ENCODE data around the gene PLRG1. TPM values are rescaled to one million over a fixed set of nuclear protein-coding genes. Genes with fewer than 3 reads are reported as not detected.

Gene PLRG1
- total and polyA plus RNA-seq, 4 donors, result 27.2 to 51.5 (median 29.9) TPM

- no peak for DNase-seq (ENCODE audit: low spot score)
- H3K4me3 ChIP-seq (ENCODE audit: low read depth in 1 of 3, low read length in 3 of 3), result peak overlapping the region in 1 of 3 donors; percentile 5
- no peaks in the 10 kb centered on the region for H3K36me3 ChIP-seq (ENCODE audit: control insufficient read depth in 4 of 4, insufficient read depth in 3 of 4, low read depth in 1 of 4, low read length in 3 of 4)
- TF ChIP-seq RAD21 (IDR thresholded peaks at IDR 0.05) (peak; percentile 31 to 57), HNF4A (conservative IDR thresholded peaks at IDR 0.05) (peak; percentile 77 to 78), ZBTB33 (IDR thresholded peaks at IDR 0.05) (peak; percentile 64), ATF3 (IDR thresholded peaks at IDR 0.05) (peak; percentile 79), TAF1 (conservative IDR thresholded peaks at IDR 0.05) (no peak), YY1 (IDR thresholded peaks at IDR 0.05) (peak; percentile 78), HNF4G (IDR thresholded peaks at IDR 0.05) (peak; percentile 37), SP1 (IDR thresholded peaks at IDR 0.05) (peak; percentile 91), GABPA (IDR thresholded peaks at IDR 0.05 in 1 of 2, conservative IDR thresholded peaks at IDR 0.05 in 1 of 2) (no peak), CTCF (IDR thresholded peaks at IDR 0.05; ENCODE audit: low read depth, low read length, missing input control) (no peak), FOXA1 (IDR thresholded peaks at IDR 0.05) (peak; percentile 62), RXRA (IDR thresholded peaks at IDR 0.05) (peak; percentile 96 to 99), NR2F2 (IDR thresholded peaks at IDR 0.05) (peak; percentile 77), JUND (IDR thresholded peaks at IDR 0.05) (peak; percentile 84 to 88), FOXA2 (IDR thresholded peaks at IDR 0.05) (peak; percentile 67), EGR1 (IDR thresholded peaks at IDR 0.05; ENCODE audit: low read depth in 2 of 2) (peak; percentile 49 to 54)
- TF ChIP-seq, protein P1, sequence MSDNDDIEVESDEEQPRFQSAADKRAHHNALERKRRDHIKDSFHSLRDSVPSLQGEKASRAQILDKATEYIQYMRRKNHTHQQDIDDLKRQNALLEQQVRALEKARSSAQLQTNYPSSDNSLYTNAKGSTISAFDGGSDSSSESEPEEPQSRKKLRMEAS (IDR thresholded peaks at IDR 0.05), result peak; percentile 70
- TF ChIP-seq, protein P2, sequence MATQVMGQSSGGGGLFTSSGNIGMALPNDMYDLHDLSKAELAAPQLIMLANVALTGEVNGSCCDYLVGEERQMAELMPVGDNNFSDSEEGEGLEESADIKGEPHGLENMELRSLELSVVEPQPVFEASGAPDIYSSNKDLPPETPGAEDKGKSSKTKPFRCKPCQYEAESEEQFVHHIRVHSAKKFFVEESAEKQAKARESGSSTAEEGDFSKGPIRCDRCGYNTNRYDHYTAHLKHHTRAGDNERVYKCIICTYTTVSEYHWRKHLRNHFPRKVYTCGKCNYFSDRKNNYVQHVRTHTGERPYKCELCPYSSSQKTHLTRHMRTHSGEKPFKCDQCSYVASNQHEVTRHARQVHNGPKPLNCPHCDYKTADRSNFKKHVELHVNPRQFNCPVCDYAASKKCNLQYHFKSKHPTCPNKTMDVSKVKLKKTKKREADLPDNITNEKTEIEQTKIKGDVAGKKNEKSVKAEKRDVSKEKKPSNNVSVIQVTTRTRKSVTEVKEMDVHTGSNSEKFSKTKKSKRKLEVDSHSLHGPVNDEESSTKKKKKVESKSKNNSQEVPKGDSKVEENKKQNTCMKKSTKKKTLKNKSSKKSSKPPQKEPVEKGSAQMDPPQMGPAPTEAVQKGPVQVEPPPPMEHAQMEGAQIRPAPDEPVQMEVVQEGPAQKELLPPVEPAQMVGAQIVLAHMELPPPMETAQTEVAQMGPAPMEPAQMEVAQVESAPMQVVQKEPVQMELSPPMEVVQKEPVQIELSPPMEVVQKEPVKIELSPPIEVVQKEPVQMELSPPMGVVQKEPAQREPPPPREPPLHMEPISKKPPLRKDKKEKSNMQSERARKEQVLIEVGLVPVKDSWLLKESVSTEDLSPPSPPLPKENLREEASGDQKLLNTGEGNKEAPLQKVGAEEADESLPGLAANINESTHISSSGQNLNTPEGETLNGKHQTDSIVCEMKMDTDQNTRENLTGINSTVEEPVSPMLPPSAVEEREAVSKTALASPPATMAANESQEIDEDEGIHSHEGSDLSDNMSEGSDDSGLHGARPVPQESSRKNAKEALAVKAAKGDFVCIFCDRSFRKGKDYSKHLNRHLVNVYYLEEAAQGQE (IDR thresholded peaks at IDR 0.05), result peak; percentile 62
- H3K9ac ChIP-seq (ENCODE audit: low read depth in 1 of 2, low read length in 2 of 2), result no peak overlapping the region
- 45% methylated on average over 2 of the region's 2 CpGs for WGBS
- H3K27ac ChIP-seq (ENCODE audit: low read depth in 1 of 2, low read length in 2 of 2), result peak overlapping the region; percentile 56 to 75
- peaks cover 1 to 22% (median 20%) of the 10 kb centered on the region in 4 donors for H3K4me1 ChIP-seq (ENCODE audit: control insufficient read depth in 4 of 4, insufficient read depth in 4 of 4, low read length in 3 of 4)
- no peaks in the 10 kb centered on the region for H3K27me3 ChIP-seq (ENCODE audit: control insufficient read depth in 4 of 4, insufficient read depth in 4 of 4, low read length in 3 of 4)
- H3K9me3 ChIP-seq (ENCODE audit: control insufficient read depth in 4 of 4, low read length in 3 of 4), result no peaks in the 10 kb centered on the region
These were observed 27.1 kb upstream of the PLRG1 start for GRCh38 chr4:154577324-154577723.

Data from liver (tissue), 9 donors.